Hypothalamus (tissue), 51 donors: ENCODE data around the gene TMEM205.
"Not testable (repeated sequence)": the region's sequence is repeated elsewhere in the genome, so short reads cannot be mapped to it uniquely, and the experiment has no call there.

Source experiments
- DNase-seq, 51 donors: peaks; one replicate each; lab custom pipeline; 2025; lab: John Stamatoyannopoulos, UW

Gene TMEM205

GRCh38 chr19:11345122-11345803, 805 bp downstream of the TMEM205 start:
- DNase-seq, result peak in 1 of 51 donors; percentile 6

GRCh38 chr19:11342429-11342828, 3.6 kb downstream of the TMEM205 start:
- no peak for DNase-seq

GRCh38 chr19:11340099-11340467, 6.0 kb downstream of the TMEM205 start:
- DNase-seq, result not testable (repeated sequence)

GRCh38 chr19:11339254-11340098, 6.6 kb downstream of the TMEM205 start, which contains the start of gene RAB3D:
TSS of gene RAB3D (minus strand) at chr19:11339657. CDS start at chr19:11337399, 2,258 bp downstream.
- peak in 50 of 51 donors; percentile 17 to 90 (median 76) for DNase-seq

DNA sequence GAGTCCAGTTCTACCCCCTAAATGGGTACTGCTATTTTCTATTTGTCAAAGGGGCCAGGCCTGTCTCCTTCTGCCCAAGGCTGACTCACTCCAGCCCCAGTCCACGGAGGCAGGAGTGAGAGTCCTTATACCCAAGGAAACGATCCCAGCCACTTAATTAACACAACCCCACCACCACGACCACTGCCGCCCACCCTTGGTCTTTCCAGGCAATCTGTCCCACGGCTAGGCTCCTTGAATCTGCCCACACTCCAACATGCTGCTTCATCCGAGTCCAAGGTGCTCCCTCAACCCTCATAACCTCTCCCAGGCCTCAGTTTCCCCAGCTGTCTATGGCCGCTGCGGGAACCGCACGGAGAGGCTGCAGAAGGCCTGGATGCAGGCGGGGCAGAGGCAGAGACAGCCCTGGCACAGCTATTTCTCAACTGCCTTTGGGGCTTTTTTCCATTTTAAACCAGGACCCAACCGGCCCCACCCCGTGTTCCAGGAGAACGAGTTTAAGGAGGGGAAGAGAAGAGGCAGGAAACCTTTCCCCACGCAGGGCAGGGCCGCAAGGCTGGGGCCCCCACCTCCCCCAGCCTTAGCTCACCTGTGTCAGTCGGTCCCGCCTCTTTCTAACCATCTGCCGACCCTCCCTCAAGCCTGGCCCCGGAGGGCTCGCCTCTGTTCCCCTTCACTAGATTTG, 7.4 kb downstream of the TMEM205 start:
- peak in 1 of 51 donors; percentile 30 for DNase-seq

DNA sequence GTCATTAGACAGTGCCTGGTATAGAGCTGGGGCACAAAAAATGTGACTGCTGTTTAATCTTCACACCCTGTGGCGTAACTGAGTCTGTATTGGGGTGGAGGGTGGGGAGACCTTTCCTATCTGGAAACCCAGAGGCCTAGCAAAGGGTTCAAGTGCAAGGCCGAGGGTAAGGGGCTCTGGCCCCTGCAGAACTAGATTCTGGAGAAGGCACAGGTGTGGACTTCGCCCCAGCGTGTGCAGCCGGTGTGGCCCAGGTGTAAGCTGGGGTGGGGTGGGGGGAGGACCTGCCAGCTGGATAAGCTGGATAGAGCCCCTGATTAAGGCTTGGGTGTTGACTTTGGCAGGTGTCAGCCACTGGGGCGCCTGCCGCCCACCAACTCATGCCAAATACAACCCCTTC, 7.9 kb downstream of the TMEM205 start:
- no peak for DNase-seq

- no peak for DNase-seq
Observed at GRCh38 chr19:11337080-11337479, 9.0 kb downstream of the TMEM205 start.

DNA sequence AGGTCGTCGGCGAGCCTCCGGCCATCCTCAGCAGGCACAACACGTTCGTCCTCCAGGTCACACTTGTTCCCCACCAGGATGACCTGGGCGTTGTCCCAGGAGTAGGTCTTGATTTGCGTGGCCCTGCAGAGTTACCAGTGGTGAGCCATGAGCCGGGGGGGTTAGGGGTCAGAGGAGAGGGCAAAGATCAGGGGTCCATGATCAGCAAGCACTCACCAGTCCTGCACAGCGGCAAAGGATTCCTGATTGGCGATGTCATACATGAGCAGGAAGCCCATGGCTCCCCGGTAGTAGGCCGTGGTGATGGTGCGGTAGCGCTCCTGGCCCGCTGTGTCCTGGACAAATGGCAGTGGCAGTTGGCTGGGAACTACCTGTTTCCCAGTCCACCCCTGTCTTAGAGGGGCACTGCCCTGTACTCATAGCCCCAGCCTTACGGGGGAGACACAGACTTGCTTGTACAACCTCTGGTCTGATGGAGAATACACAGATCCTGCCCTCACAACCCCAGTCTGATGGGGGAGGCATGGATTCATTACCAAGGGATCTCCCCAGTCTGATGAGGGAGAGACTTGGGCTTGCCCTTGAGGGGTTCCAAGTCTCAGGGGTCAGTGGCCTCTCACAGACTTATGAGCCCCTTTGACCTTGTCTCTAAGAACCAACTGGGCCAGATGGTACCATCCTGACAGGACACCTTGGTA, 10.5 kb downstream of the TMEM205 start:
- no peak for DNase-seq

- DNase-seq, result not testable (repeated sequence)
Observed at GRCh38 chr19:11333838-11334237, 12.2 kb downstream of the TMEM205 start.

GRCh38 chr19:11332822-11333221, 13.2 kb downstream of the TMEM205 start:
- no peak for DNase-seq

GRCh38 chr19:11331502-11331901, 14.6 kb downstream of the TMEM205 start:
- DNase-seq, result no peak

DNA sequence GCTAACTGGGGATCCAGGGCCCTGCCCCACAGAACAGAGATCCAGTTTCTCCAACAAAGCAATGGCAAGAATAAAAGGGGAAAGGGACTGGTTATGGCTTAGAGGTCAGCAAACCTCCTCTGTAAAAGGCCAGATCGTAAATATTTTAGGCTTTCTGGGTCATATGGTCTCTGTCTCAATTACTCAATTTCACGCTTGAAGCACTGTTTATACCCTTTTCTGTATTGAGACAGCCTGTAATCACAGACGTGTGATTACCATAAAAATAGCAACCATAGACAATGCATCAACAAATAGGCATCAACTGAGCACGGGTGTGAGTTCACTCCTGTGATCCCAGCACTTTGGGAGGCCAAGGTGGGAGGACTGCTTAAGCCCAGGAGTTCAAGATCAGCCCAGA, 15.9 kb downstream of the TMEM205 start:
- DNase-seq, result no peak

- no peak for DNase-seq
Observed at GRCh38 chr19:11325544-11325943, 20.5 kb downstream of the TMEM205 start.

- DNase-seq, result peak in 1 of 51 donors; percentile 10
Observed at GRCh38 chr19:11324748-11325389, 21.2 kb downstream of the TMEM205 start.

GRCh38 chr19:11324079-11324661, 21.9 kb downstream of the TMEM205 start:
- DNase-seq, result peak in 44 of 51 donors; percentile 9 to 78 (median 38)

GRCh38 chr19:11323601-11324078, 22.4 kb downstream of the TMEM205 start:
- DNase-seq, result peak in 1 of 51 donors; percentile 22

DNA sequence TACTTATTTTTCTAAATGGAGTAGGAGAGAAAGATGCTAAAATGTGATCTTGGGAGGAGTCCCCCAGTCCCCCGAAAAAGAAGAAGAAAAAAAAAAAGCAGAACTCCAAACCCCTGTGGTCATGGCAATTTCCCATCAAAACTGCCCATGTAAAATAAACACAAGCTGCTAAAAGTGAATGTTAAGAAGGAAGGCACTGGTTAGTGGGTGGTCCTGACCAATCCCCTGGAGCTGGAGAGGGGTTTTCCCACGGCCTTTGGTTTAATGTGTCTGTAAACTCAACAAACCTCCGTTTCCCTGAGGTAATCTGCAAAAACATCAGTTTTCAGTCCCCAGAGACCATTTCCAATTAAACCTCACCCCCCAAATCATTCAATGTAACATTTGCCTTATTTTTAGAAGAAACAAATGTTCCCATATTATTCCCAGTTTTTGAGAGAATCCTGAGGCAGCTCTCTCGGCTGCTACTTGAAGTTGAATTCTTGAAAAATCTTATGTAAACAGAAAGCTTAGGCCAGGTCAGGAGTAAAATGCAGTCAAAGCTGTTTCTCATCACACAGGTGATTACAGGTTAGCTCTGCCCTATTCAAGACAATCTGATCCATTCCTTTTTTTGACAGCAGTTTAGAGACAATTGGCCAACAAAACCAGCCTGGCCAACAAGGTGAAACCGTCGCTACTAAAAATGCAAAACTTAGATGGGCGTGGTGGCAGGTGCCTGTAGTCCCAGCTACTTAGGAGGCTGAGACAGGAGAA, 23.6 kb downstream of the TMEM205 start:
- DNase-seq, result no peak

GRCh38 chr19:11321191-11322126, 24.6 kb downstream of the TMEM205 start:
- no peak for DNase-seq
